ENCODE results near the gene NRF1. TPM values are rescaled to one million over a fixed set of nuclear protein-coding genes. Genes with fewer than 3 reads are reported as not detected.

Gene NRF1
- total and polyA plus RNA-seq, 10 of the 15 experiments (the other 5 are each of a cell fraction or from before 2014, with no cell fraction given) = 3.5 to 23.1 (median 13.5) TPM

DNA sequence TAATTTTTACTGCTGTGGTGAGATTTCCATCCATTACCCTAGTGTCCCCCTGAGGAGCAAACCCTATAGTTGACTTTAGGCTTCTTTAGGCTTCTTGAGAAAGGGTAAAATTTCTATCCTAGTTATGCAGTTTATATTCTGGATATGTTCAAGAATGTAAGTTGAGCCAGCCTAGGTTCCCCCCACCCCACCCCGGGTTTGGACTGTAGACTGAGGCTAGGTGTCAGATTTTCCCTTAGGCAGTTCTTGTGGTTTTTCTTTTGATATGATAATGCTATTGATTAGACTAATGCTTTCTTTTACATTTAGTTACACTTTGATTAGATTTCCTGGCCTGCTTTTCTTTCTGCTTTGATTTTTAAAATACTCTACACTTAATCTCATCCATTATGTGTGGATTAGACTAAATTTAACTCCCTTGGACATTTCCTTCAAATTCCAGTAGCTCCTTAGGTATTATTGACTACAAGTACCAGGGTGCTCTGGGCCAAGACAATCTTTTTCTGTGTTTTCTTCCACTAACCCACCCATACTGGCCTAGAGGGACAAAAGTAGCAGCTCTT is 37.7 kb downstream of the NRF1 start:
- ChIA-PET RAD21 (ENCODE audit: unreplicated experiment) (no interaction called here), CTCF (interaction anchor here (1.1 to 2.1 kb wide), 3 partner anchors 281 to 503 kb away, joined by 3 to 8 read pairs (median 5); no protein-coding TSS in a partner anchor), SMC1A (ENCODE audit: uncharacterized antibody, unreplicated experiment) (interaction anchor here (0.7 to 3.0 kb wide), 3 partner anchors 12 to 278 kb away, joined by 3 to 14 read pairs (median 13); no protein-coding TSS in a partner anchor), POLR2A (interaction anchor here (1.5 kb wide), 1 partner anchor 35 kb away, joined by 3 read pairs; no protein-coding TSS in a partner anchor)
- Histone ChIP-seq H3K79me2 (ENCODE audit: control insufficient read depth, insufficient read depth, low read length) (peaks cover 3% of the 10 kb centered on the region; the same call in 1 of the 2 replicates), H3K27me3 (replicated peaks in 1 of 2; ENCODE audit: control insufficient read depth in 2 of 2, insufficient read depth in 2 of 2, low read length in 1 of 2) (no peaks in the 10 kb centered on the region), H3K4me1 (ENCODE audit: control insufficient read depth, insufficient read depth, low read length) (peaks cover 3% of the 10 kb centered on the region; the same call in 1 of the 2 replicates), H3K4me3 (no peak overlapping the region), H3K36me3 (ENCODE audit: control insufficient read depth in 2 of 2, insufficient read depth in 2 of 2, low read length in 1 of 2) (no peaks in the 10 kb centered on the region; a peak in 2 of 4 replicates), H4K20me1 (ENCODE audit: control insufficient read depth, insufficient read depth) (no peaks in the 10 kb centered on the region), H3K4me2 (ENCODE audit: control insufficient read depth, insufficient read depth) (no peak overlapping the region), H3K9me3 (replicated peaks; ENCODE audit: control insufficient read depth, insufficient read depth, low read length) (no peaks in the 10 kb centered on the region), H2AFZ (ENCODE audit: control insufficient read depth, low read depth, low read length) (no peak overlapping the region), H3K27ac (ENCODE audit: control insufficient read depth, insufficient read depth) (no peak overlapping the region), H3K9ac (ENCODE audit: control insufficient read depth, insufficient read depth, low read length) (no peak overlapping the region)
- DNase-seq (ENCODE audit: low read depth, low spot score) (no peak), FAIRE-seq (no peak), ATAC-seq (no peak)
- intact Hi-C loops (cut with micrococcal nuclease; ENCODE audit: unreplicated experiment) = no loop called here
- in situ Hi-C loops (cut with MboI) = loop anchor here (10.0 kb wide), 1 partner anchor 304 kb away; no protein-coding TSS in a partner anchor
- 0% methylated on average over 1 of the region's 1 CpG for WGBS (ENCODE audit: insufficient coverage, insufficient replicate concordance, low lambda C conversion rate, missing lambda C conversion rate)
- no TSS peak for BruUV-seq (replicated peaks)
- TF ChIP-seq MEF2B (IDR thresholded peaks at IDR 0.05; ENCODE audit: partially characterized antibody, poor library complexity, severe bottlenecking) = no peak

DNA sequence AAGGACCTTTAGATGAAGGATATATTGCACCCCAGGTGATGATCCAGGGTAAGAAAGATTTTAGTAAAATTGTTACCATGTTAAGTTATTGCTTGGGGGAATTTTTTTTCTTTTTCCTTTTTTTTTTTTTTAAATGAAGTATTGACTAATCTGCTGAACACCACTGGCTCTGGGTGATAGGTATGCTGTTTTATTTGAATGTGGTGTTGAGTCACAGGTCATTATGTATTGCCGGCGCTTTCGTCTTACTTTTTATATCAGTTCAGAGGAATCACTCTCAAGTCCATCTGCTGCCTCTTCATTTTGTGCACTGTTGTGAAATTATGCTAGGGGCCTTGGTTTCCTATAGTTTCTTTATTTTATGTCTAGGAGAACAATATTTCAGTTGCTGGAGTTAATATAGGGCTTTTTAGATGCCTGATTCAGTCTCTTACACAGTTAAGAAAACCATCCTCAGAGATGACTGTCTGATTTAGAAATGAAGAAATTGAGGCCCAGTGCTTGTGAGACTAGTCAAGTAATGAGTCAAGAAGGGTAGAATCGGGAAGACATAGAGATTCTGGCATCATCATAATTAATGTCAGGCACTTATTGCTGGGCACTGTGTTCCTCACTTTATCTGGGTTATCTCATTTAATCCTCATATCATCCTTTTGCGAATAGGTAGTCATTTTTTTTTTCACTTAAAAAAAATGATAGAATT is 38.7 kb downstream of the NRF1 start:
- H3K9me3 ChIP-seq (replicated peaks; ENCODE audit: control insufficient read depth, insufficient read depth, low read length) = no peaks in the 10 kb centered on the region
- H3K9ac ChIP-seq (ENCODE audit: control insufficient read depth, insufficient read depth, low read length) = no peak overlapping the region
- CTCF ChIA-PET = interaction anchor here (1.8 kb wide), 1 partner anchor 18 kb away, joined by 4 read pairs; no protein-coding TSS in a partner anchor
- in situ Hi-C loops (cut with MboI) (no loop called here), intact Hi-C loops (cut with micrococcal nuclease; ENCODE audit: unreplicated experiment) (no loop called here)
- ATAC-seq (no peak), FAIRE-seq (no peak), DNase-seq (ENCODE audit: low read depth, low spot score) (no peak)
- POLR2A ChIA-PET = no interaction called here
- no peak overlapping the region for H2AFZ ChIP-seq (ENCODE audit: control insufficient read depth, low read depth, low read length)
- no peak overlapping the region for H3K27ac ChIP-seq (ENCODE audit: control insufficient read depth, insufficient read depth)
- WGBS (ENCODE audit: insufficient coverage, insufficient replicate concordance, low lambda C conversion rate, missing lambda C conversion rate) = 39% methylated on average over 5 of the region's 5 CpGs
- H3K27me3 ChIP-seq (replicated peaks in 1 of 2; ENCODE audit: control insufficient read depth in 2 of 2, insufficient read depth in 2 of 2, low read length in 1 of 2) = no peaks in the 10 kb centered on the region
- peaks cover 3% of the 10 kb centered on the region for H3K79me2 ChIP-seq (ENCODE audit: control insufficient read depth, insufficient read depth, low read length)
- SMC1A ChIA-PET (ENCODE audit: uncharacterized antibody, unreplicated experiment) = interaction anchor here (0.7 to 2.8 kb wide), 3 partner anchors 13 to 279 kb away, joined by 3 to 14 read pairs (median 4); no protein-coding TSS in a partner anchor
- no TSS peak for BruUV-seq (replicated peaks)
- H4K20me1 ChIP-seq (ENCODE audit: control insufficient read depth, insufficient read depth) = no peaks in the 10 kb centered on the region
- H3K4me2 ChIP-seq (ENCODE audit: control insufficient read depth, insufficient read depth) = no peak overlapping the region
- H3K36me3 ChIP-seq (ENCODE audit: control insufficient read depth in 2 of 2, insufficient read depth in 2 of 2, low read length in 1 of 2) = no peaks in the 10 kb centered on the region; a peak in 2 of 4 replicates
- TF ChIP-seq NRF1 (conservative IDR thresholded peaks at IDR 0.05; ENCODE audit: low read depth, low read length) = no peak
- no peak for TF ChIP-seq MYB (IDR thresholded peaks at IDR 0.05; ENCODE audit: borderline replicate concordance, low read depth, low read length)
- TF ChIP-seq, protein P1, sequence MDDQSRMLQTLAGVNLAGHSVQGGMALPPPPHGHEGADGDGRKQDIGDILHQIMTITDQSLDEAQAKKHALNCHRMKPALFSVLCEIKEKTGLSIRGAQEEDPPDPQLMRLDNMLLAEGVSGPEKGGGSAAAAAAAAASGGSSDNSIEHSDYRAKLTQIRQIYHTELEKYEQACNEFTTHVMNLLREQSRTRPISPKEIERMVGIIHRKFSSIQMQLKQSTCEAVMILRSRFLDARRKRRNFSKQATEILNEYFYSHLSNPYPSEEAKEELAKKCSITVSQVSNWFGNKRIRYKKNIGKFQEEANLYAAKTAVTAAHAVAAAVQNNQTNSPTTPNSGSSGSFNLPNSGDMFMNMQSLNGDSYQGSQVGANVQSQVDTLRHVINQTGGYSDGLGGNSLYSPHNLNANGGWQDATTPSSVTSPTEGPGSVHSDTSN (IDR thresholded peaks at IDR 0.05; ENCODE audit: insufficient replicate concordance, low read depth, low read length) = no peak
- TF ChIP-seq CHD2 (IDR thresholded peaks at IDR 0.05; ENCODE audit: borderline replicate concordance, low read depth, low read length) = no peak
- TF ChIP-seq SMAD5 (IDR thresholded peaks at IDR 0.05; ENCODE audit: low read depth) = no peak
- TF ChIP-seq, protein P2, sequence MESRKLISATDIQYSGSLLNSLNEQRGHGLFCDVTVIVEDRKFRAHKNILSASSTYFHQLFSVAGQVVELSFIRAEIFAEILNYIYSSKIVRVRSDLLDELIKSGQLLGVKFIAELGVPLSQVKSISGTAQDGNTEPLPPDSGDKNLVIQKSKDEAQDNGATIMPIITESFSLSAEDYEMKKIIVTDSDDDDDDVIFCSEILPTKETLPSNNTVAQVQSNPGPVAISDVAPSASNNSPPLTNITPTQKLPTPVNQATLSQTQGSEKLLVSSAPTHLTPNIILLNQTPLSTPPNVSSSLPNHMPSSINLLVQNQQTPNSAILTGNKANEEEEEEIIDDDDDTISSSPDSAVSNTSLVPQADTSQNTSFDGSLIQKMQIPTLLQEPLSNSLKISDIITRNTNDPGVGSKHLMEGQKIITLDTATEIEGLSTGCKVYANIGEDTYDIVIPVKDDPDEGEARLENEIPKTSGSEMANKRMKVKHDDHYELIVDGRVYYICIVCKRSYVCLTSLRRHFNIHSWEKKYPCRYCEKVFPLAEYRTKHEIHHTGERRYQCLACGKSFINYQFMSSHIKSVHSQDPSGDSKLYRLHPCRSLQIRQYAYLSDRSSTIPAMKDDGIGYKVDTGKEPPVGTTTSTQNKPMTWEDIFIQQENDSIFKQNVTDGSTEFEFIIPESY (IDR thresholded peaks at IDR 0.05) = no peak
- no peak overlapping the region for H3K4me3 ChIP-seq
- RAD21 ChIA-PET (ENCODE audit: unreplicated experiment) = no interaction called here
- H3K4me1 ChIP-seq (ENCODE audit: control insufficient read depth, insufficient read depth, low read length) = peaks cover 7% of the 10 kb centered on the region
